GM11168 (cell line): ENCODE measurements around the gene NOP14.
"Not testable (repeated sequence)": the region's sequence is repeated elsewhere in the genome, so short reads cannot be mapped to it uniquely, and the experiment has no call there.

ENCODE experiments used
- in situ Hi-C: fragments of 300-500 bp; cut with MboI; formaldehyde crosslinking; loops from one replicate; pipeline ENCODE4 v1.12.0; 2022; ENCODE audit warnings: low sequenced_read_pairs; ENCODE audit not compliant: unreplicated experiment

The NOP14 gene

DNA sequence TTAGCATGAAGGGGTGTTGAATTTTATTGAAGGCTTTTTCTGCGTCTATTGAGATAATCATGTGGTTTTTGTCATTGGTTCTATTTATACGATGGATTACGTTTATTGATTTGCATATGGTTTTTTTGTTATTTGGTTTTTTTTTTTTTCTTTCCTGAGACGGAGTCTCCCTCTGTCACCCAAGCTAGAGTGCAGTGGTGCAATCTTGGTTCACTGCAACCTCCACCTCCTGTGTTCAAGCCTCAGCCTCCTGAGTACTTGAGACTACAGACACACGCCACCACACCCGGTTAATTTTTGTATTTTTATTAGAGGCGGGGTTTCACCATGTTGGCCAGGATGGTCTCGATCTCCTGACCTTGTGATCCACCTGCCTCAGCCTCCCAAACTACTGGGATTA lies 44.5 kb downstream of the NOP14 start:
- in situ Hi-C loops: not testable (repeated sequence)

DNA sequence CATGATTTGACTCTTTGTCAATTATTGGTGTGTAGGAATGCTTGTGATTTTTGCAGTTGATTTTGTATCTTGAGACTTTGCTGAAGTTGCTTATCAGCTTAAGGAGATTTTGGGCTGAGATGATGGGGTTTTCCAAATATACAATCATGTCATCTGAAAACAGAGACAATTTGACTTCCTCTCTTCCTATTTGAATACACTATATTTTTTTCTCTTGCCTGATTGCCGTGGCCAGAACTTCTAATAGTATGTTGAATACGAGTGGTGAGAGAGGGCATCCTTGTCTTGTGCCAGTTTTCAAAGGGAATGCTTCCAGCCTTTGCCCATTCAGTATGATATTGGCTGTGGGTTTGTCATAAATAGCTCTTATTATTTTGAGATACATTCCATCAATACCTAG lies 44.9 kb downstream of the NOP14 start:
- in situ Hi-C loops: not testable (repeated sequence)

DNA sequence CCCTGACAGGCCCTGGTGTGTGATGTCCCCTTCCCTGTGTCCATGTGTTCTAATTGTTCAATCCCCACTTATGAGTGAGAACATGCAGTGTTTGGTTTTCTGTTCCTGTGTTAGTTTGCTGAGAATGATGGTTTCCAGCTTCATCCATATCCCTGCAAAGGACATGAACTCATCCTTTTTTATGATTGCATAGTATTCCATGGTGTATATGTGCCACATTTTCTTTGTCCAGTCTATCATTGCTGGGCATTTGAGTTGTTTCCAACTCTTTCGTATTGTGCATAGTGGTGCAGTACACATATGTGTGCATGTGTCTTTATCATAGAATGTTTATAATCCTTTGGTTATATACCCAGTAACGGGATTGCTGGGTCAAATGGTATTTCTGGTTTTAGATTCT lies 46.5 kb downstream of the NOP14 start:
- in situ Hi-C loops: not testable (repeated sequence)

DNA sequence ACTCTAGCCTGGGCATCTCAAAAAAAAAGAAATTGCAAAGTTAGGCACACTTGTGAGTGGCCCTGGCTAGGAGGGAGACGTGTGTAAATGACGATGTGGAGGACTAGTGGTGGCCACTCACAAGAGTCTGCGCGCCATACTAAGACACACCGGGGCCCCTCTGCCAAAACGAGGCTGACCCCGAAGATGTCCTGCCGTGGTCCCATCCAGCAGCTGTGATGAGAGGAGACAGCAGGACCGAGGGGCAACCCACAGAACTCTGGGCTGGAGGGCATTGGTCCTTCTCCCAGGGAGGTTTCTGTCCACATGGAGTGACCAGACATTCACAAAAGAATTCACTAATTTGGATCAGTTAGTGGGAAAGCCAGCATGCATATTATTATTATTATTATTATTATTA lies 47.4 kb downstream of the NOP14 start:
- in situ Hi-C loops: no loop called here

DNA sequence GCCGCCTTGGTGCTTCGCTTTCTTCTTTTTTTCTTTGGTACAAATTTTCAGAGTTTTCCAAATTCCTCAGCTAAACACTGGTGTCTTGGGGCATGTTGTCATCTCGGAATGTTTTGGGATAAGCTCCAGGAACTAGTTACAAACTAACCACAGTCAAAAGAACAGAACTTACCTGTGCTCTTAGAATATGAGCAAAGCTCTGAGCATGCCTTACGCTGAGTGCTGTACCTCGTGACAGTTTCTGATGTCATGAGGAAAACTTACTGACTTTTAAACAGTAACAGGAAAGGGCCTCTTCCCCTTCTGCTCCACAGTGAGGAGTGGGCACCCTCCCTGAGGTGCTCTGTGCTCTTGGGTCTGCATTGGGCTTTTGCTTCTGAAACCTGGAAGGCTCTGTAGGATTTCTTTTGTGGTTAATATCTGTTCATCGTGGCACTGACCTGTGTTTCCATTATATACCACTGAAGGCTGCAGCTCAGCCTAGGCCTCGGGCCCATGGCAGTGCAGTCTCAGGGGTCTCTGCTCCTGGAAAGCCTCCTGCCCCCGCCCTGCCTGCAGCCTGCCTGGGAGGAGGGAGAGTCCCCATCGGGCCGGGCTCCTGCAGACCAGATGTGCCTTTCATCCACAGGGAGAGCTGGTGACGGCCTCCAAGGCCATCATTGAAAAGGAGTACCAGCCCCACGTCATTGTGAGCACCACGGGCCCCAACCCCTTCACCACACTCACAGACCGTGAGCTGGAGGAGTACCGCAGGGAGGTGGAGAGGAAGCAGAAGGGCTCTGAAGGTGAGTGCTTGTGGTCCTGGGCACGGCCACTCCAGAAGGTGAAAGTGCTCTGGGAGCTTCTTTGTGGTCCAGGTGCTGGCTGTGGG lies 48.7 kb downstream of the NOP14 start:
- in situ Hi-C loops: no loop called here

DNA sequence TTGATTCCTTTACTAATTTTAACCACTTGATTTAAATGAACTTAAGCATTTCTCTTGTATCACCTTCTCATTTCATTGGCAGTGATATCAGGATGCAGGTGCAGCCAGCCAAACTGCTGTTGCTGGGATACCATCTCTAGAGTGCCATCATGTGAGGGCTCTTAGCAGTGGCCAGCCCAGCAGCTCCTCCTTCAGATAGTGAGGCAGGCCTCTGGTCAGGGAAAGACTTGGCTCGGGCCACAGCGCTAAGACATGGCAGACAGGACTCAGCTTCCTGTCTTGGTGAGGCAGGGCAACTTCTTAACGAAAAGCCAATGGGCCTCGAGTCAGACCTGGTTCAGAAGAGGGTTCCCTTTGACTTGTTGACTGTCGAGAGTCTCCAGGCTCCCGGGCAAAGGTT lies 50.0 kb downstream of the NOP14 start:
- in situ Hi-C loops: no loop called here

DNA sequence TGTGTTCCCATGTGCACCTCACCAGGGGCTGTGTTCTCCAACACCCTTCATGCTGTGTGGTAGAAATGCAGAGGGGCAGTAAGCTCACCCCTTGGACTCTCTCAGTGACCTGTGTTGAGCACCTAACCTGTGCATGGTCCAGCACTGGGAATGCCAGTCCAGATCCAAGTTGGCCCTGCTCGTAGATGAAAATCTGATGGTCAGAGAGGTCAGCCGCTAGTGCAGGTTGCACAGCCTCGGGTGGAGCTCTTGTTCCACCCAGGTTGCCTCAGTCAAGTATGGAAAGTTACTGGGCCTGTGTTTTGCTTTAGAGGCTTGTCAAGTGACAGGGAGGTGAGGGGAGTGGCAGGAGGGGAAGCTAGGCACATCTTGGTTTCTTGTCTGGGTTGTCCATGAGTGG lies 51.3 kb downstream of the NOP14 start:
- in situ Hi-C loops: no loop called here

DNA sequence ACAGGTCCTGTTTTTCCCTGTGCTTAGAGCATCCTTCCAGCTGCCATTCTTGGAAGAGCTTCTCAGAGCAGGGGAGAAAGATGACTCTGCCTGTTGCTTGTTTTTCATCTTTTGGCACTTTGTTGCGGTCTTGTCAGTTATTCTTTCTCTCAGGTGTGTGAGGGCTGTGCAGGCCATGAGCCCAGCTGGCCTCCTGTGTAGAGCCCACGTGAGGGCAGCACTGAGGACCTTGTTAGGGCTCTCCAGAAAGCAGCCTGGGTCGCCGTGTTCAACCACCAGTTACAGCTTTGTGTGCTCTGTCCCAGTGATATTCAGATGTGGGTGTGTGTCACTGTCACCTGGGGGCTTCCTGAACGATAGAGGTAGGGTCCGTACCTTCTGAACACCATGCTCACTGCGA lies 52.8 kb downstream of the NOP14 start:
- in situ Hi-C loops: no loop called here

DNA sequence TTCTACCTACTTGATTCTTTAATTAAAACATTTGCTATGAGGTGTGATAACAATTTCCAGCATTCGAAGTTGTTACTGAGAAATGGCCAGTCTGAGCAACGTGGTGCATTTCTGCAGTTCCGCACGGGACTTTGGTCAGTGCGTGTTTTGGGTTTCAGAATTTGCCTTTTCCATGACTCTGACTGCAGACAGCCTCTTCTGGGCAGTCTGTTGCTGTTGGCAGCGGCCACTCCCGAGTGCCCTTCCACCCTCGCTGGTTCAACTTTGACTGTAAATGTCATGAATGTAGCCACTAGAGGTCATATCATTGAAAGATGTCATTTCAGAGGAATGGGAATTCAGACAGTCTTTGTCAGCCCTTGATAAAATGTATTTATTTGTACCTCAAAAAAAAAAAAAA lies 53.6 kb downstream of the NOP14 start:
- in situ Hi-C loops: no loop called here

DNA sequence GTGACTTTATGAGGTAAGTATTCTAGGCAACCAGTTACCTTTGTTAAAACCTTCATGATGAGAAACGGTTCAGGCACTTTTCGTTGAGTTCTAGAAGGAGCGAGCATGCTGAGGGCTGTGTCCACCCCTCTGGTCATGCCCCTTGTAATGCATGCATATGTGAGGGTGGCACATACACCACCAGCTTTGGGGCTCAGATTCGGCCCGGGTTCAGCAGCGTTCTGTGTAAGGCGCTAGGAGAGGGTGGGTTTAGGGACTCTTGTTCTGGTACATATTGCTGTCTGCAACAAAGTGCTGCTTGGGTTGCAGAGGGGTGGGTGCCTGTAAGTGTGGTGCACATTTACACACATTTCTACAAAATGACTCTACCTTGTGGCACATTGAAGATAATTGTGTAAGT lies 54.5 kb downstream of the NOP14 start:
- in situ Hi-C loops: no loop called here

DNA sequence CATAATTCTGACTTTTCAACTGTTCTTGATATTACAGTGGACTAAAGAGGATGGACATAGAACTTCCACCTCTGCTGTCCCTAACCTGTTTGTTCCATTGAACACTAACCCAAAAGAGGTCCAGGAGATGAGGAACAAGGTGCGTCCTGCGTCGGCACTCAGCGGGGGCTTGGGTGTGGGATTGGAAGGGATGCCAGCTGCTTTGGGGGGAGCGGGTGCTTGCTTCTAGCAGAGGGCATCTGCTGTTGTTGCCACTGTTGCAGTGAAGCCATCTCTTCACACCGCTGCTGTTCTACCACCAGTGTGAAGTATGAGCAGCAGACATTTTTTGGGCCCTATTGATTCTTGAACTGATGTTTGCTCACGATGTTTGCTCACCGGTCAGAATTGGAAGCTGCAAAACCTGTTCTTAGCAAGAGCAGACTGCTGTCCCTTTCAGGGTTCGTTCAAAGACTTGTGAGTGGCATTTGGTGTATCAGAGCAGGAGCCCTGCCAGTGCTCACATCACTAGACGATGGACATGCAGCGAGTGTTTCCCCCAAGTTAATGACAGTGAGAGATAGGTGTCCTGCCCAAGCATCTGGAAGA lies 55.4 kb downstream of the NOP14 start:
- in situ Hi-C loops: no loop called here

DNA sequence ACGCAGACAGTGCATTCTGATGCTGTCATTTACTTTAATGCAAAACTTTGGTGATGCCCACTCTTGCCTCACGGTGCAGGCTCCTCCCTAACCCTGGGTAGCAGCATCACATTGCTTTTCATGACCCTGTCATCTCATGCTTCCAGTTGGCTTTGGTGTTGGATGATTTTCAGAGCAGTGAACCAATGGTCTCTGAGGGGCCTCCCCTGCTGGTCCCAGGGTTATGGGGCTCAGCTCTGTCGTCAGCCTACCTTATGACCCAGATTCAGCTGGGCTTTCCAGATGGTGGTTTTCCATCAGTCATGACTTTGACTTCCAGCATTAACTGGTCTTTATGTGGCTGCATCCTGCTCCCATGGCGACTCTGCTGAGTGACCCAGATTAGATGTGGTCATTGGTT lies 56.0 kb downstream of the NOP14 start:
- in situ Hi-C loops: no loop called here

DNA sequence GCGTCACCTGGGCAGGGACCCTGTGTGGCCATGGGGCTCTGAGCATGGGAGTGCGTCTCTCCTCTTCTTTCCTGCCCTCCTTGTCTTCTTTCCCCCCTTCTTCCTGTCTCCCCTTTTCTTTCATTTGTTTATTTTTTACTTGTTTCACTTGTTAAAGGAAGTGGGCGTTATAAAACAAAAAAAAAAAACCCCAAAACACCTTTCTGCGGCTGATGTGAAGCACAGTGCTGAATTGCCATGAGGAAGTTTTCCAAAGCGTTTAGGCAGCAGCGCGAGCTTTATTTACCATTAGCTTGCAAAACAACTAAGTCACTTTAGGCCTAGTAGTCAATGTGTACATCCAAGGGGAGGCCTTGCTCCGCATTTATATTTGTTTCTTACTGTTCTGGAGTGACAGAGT lies 57.0 kb downstream of the NOP14 start:
- in situ Hi-C loops: no loop called here

DNA sequence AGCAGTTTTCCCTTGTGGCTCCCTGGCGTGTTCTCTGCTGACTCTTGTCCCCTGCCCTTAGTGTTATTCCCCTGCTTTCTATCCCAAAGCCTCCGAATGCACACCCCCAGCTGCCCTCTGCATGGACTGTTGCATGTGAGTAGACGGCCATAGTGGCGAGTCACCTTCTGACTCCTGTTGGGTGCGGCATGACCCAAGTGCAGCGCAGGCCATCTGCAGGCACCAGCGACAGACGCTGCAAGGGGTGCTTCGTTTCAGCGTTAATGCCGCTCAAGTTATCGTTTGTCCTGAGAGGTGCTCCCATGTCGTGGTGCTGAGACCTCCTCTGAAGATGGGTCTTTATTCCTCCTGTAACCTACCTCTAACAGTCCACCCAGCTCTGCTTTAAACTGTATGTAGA lies 57.7 kb downstream of the NOP14 start:
- in situ Hi-C loops: no loop called here

DNA sequence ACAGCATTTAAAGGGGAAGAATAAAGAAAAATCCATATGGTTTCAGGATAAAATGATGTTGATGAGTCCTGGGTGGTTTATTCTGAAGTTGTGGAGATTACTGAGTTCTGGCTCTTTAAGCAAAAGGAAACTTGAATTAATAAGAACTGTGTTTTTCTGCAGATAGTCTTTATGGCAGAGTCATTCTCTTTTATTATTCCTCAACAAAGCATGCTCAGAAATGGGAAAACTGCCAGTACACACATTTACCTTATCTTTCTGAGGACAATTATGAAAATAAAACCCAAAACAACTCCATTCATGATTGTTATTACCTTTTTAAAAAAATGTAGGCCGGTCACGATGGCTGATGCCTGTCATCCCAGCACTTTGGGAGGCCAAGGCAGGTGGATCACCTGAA lies 61.1 kb downstream of the NOP14 start:
- in situ Hi-C loops: no loop called here

DNA sequence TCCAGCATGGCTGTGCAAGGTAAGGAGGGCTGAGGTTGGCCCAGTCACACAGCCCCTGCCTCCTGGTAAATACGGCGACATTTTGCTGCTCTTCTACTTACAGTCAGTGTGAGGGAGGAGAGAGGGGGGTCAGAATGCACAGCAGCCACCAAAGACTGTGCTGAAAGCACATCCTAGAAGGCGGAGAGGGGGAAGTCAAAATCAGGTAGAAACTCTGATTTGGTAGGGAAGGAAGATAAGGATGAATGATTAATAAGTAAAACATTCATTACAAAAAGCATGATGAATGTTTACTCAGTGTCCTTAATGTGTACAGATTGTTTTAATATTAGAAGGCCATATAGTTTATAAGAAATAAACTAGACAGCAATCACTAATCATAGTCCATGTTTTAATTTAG lies 62.0 kb downstream of the NOP14 start:
- in situ Hi-C loops: no loop called here

DNA sequence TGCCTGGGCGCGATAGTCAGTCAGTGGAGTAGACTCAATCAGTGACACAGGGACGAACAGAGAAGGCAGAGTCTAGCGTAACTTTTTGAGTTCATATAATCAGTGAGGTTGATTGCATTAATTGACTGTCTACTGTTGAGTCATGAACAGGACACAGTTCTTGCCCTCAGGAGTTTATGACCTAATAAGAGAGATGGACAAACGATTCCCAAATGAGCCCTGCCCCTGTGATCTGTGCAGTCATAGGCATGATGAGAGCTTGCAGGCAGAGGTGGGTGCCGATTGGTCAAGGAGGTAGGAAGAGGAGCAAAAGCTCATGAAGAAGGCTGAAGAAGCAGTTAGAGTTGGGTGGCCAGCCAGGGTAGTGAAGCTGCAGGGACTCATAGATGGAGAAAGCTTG lies 62.5 kb downstream of the NOP14 start:
- in situ Hi-C loops: no loop called here

DNA sequence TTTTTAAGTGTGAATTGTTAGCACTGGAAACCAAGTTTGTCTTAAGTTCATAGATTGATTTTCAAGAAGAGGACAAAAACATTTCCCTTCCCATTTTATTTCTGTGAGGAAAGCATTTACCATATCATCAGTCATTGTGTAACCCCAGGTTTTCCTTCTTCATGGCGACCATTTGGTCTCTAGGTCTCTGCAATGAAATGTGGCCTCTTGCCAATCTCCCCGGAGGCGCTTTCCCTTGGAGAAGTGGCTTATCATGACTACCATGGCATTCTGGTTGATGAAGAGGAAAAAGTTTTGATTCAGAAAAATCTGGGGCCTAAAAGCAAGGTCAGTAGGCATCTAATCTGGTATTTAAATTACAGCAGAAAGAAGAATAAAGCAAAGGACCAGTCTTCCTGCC lies 65.2 kb downstream of the NOP14 start:
- in situ Hi-C loops: no loop called here

DNA sequence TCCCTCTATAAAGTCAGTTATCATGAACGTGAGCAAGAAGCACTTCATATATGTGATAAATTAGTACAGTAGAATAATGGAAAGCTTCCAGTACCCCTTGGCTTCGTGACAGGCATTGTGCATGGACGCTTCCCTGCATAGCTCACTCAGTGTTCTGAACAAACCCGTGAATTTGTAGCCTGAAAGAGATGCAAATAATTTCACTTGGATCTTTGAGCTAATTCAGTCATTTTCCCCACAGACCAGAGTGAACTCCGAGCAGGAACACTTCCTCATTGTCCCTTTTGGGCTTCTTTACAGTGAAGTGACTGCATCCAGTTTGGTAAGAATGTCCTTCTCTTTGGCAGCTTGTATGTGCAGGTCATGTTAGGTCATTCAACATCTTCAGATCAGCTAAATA lies 69.4 kb downstream of the NOP14 start:
- in situ Hi-C loops: no loop called here

DNA sequence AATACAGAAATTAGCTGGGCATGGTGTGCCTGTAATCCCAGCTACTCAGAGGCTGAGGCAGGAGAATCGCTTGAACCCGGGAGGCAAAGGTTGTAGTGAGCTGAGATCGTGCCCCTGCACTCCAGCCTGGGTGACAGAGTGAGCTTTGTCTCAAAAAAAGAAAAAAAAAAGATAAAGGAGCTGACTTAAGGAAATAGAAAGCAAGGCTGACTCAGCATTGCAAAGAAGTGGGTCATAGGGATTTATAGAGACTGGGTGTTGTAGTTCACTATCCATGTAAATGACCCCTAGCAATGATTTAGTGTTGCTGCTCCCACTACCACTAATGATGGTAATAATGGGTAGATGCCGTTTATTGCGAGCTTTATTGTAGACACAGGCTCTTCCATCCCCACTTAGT lies 71.9 kb downstream of the NOP14 start:
- in situ Hi-C loops: no loop called here

DNA sequence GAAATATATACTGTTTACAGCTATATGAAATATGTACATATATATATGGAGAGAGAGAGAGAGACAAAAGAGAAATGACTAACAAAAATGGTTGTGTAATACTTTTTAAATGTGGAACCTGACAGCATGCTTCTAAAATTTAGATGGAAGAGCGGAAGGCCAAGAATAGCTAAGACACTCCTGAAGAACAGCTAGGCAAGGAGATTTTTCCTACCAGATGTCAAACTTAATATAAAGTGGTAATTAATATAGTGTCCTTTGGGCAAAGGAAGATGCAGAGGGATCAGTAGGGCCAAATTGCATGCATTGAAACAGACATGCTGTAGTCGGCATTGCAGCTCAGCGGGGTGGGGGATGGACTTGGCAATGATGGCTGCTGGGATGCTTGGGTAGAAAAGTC lies 74.3 kb downstream of the NOP14 start:
- in situ Hi-C loops: no loop called here
